HFFc6 (cell line): ENCODE measurements around the gene PIGC. TPM values are rescaled to one million over a fixed set of nuclear protein-coding genes. Genes with fewer than 3 reads are reported as not detected.

Source experiments
- DNase-seq: peaks from one replicate; pipeline ENCODE4 v3.0.0-alpha.2; 2018
- H3K27ac Mint-ChIP-seq: 2 replicates; pipeline ENCODE4 v1.8.0; 2020; ENCODE audit warnings: mild to moderate bottlenecking, mixed read lengths
- H3K27me3 Mint-ChIP-seq: 2 replicates; pipeline ENCODE4 v1.8.0; 2021; ENCODE audit warnings: mild to moderate bottlenecking, moderate library complexity, mixed read lengths; ENCODE audit not compliant: insufficient read depth
- H3K36me3 Mint-ChIP-seq: 2 replicates; pipeline ENCODE4 v1.8.0; 2021; ENCODE audit warnings: low read depth, mixed read lengths
- H3K4me1 Mint-ChIP-seq: 2 replicates; pipeline ENCODE4 v1.8.0; 2020; ENCODE audit warnings: low read depth, mixed read lengths
- H3K4me3 Mint-ChIP-seq: 2 replicates; pipeline ENCODE4 v1.8.0; 2020; ENCODE audit warnings: mild to moderate bottlenecking, moderate library complexity, mixed read lengths
- H3K9me3 Mint-ChIP-seq: 2 replicates; pipeline ENCODE4 v1.8.0; 2020; ENCODE audit warnings: mild to moderate bottlenecking, mixed read lengths
- total RNA-seq, 6 experiments: library from RNA; stranded (reverse); fragmentation: NEBNext Ultra II Directional; extraction: Animal tissue kit (Norgen Biotek cat#: 25700); gene quantifications; 2 replicates in 1 of 6; 3 replicates in 5 of 6; pipeline ENCODE4 v1.2.3, GENCODE V29; 2021
- TF ChIP-seq, protein P1 (sequence below): fragments of 200-600 bp; sonication (generic); IDR thresholded peaks from 2 replicates; pipeline ENCODE4 v1.5.0; 2021; ENCODE audit warnings: antibody characterized with exemption, mild to moderate bottlenecking

PIGC gene
- total RNA-seq, 6 experiments from 2014 or later, result 14.2 to 17.1 (median 15.3) TPM

- Mint-ChIP-seq H3K4me1 (peaks cover 70% of the 10 kb centered on the region), H3K4me3 (no peak overlapping the region), H3K36me3 (no peaks in the 10 kb centered on the region), H3K27ac (no peak overlapping the region), H3K27me3 (no peaks in the 10 kb centered on the region), H3K9me3 (no peaks in the 10 kb centered on the region)
- DNase-seq, result no peak
- TF ChIP-seq, protein P1, sequence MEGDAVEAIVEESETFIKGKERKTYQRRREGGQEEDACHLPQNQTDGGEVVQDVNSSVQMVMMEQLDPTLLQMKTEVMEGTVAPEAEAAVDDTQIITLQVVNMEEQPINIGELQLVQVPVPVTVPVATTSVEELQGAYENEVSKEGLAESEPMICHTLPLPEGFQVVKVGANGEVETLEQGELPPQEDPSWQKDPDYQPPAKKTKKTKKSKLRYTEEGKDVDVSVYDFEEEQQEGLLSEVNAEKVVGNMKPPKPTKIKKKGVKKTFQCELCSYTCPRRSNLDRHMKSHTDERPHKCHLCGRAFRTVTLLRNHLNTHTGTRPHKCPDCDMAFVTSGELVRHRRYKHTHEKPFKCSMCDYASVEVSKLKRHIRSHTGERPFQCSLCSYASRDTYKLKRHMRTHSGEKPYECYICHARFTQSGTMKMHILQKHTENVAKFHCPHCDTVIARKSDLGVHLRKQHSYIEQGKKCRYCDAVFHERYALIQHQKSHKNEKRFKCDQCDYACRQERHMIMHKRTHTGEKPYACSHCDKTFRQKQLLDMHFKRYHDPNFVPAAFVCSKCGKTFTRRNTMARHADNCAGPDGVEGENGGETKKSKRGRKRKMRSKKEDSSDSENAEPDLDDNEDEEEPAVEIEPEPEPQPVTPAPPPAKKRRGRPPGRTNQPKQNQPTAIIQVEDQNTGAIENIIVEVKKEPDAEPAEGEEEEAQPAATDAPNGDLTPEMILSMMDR, result no peak
Measured at GRCh38 chr1:172395576-172395975, 48.3 kb downstream of the PIGC start.

DNA sequence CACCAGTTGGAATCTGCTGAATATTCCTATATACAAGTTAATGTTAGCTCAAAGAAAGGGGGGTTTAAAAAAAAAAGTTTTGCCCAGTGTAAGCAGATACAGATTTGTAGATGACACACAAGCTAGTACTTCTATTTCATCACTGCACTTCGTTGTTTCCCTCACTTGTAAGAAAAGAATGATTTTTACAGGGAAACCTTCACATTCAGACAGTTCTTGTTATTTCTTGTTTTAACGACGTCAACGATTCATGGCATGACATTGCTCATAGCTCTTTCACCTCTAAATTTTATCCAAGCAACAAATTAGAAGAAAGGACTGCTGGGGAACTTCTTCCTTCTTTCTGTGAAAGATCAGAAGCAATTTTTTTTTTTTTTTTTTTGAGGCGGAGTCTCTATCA is 49.1 kb downstream of the PIGC start:
- Mint-ChIP-seq H3K4me3 (no peak overlapping the region), H3K27ac (no peak overlapping the region), H3K36me3 (no peaks in the 10 kb centered on the region), H3K4me1 (peaks cover 68% of the 10 kb centered on the region), H3K9me3 (no peaks in the 10 kb centered on the region), H3K27me3 (no peaks in the 10 kb centered on the region)
- DNase-seq, result no peak
- TF ChIP-seq, protein P1, result no peak

DNA sequence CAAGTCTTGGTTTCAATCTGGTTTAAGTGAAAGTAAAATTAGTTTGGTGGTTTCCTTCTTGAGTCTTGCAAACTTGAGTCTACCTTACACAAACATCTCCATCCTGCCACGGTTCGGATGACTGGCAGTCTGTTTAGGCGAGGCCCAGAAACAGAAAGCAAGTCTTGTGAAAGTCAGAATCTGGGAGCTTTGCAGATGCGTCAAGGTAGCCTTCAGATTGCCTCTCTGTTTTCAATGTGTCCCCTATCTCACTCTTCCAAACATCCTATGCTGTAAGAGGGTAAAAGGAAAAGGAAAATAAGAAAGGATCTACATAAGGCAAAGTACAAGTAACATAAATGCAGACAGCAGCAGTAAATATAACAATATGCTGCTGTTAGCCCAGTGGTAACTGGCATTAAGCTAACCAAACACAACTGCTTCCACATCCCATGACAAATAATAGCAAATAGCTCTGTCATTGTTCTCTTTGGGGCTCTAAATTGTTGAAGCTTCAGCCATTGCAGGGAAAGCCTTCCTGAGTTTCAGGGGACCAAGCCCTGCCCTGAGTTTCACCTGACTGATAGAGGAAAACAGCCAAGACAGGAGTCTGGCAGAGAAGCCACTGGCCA is 49.6 kb downstream of the PIGC start:
- Mint-ChIP-seq H3K36me3 (no peaks in the 10 kb centered on the region), H3K27ac (no peak overlapping the region), H3K4me3 (no peak overlapping the region), H3K27me3 (no peaks in the 10 kb centered on the region), H3K4me1 (peaks cover 62% of the 10 kb centered on the region), H3K9me3 (no peaks in the 10 kb centered on the region)
- no peak for DNase-seq
- TF ChIP-seq, protein P1, result no peak

DNA sequence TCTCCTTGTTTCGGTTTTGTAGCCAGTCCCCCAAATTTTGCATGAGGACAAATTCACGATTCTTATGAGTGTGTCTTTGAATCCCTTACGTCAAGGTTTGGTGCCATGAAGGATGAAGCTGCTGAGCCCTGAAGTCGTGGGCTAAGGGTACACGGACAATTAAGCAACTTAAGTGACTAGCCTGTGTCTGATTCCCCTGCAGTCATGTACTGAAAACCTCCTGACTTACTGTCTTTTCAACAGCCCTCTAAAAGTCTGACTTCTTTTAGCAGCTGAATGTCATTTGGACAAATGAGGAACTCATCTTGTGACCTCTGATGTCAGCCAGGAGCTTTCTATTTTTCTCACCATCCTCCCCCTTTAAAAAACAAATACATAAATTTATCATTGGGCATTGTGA is 50.5 kb downstream of the PIGC start:
- no peak overlapping the region for H3K27ac Mint-ChIP-seq

GRCh38 chr1:172391976-172392375 is 51.9 kb downstream of the PIGC start:
- H3K4me1 Mint-ChIP-seq, result peaks cover 39% of the 10 kb centered on the region
- no peaks in the 10 kb centered on the region for H3K9me3 Mint-ChIP-seq

More for the DNA sequence above, 50.5 kb downstream of the PIGC start:
- no peak for DNase-seq
- no peaks in the 10 kb centered on the region for H3K36me3 Mint-ChIP-seq
- H3K4me3 Mint-ChIP-seq, result no peak overlapping the region
- no peaks in the 10 kb centered on the region for H3K27me3 Mint-ChIP-seq
- H3K4me1 Mint-ChIP-seq, result peaks cover 53% of the 10 kb centered on the region
- H3K9me3 Mint-ChIP-seq, result no peaks in the 10 kb centered on the region
- TF ChIP-seq, protein P1, result no peak

More at GRCh38 chr1:172391976-172392375, 51.9 kb downstream of the PIGC start:
- H3K27me3 Mint-ChIP-seq, result no peaks in the 10 kb centered on the region
- no peak for DNase-seq
- H3K4me3 Mint-ChIP-seq, result no peak overlapping the region
- TF ChIP-seq, protein P1, result no peak
- H3K36me3 Mint-ChIP-seq, result no peaks in the 10 kb centered on the region
- no peak overlapping the region for H3K27ac Mint-ChIP-seq

Other genes with a start within 250 kb of the PIGC start
- gene C1orf105, start 23.4 kb downstream of the PIGC start, total RNA-seq, result not detected
- gene SUCO, start 89.1 kb upstream of the PIGC start, total RNA-seq, result 10 to 100 TPM; 33.9 to 45.2 (median 37.1) TPM
- not detected for gene FASLG, start 215.0 kb upstream of the PIGC start, total RNA-seq